Loucy (cell line): ENCODE data around the gene RASSF5.

ENCODE experiments used
- EZH2phosphoT487 ChIP-seq: fragments of 200-600 bp; IDR thresholded peaks from 2 replicates; pipeline ENCODE4 v1.6.1; 2018; ENCODE audit warnings: antibody characterized with exemption, mild to moderate bottlenecking, moderate library complexity, borderline replicate concordance
- TF ChIP-seq, protein P1 (sequence below): fragments of 200-600 bp; sonication (generic); conservative IDR thresholded peaks from 2 replicates; pipeline ENCODE4 v1.5.1; 2014; ENCODE audit warnings: mild to moderate bottlenecking, antibody characterized with exemption, low read length

- TF ChIP-seq, protein P1, sequence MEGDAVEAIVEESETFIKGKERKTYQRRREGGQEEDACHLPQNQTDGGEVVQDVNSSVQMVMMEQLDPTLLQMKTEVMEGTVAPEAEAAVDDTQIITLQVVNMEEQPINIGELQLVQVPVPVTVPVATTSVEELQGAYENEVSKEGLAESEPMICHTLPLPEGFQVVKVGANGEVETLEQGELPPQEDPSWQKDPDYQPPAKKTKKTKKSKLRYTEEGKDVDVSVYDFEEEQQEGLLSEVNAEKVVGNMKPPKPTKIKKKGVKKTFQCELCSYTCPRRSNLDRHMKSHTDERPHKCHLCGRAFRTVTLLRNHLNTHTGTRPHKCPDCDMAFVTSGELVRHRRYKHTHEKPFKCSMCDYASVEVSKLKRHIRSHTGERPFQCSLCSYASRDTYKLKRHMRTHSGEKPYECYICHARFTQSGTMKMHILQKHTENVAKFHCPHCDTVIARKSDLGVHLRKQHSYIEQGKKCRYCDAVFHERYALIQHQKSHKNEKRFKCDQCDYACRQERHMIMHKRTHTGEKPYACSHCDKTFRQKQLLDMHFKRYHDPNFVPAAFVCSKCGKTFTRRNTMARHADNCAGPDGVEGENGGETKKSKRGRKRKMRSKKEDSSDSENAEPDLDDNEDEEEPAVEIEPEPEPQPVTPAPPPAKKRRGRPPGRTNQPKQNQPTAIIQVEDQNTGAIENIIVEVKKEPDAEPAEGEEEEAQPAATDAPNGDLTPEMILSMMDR: no peak
- TF ChIP-seq EZH2phosphoT487: no peak
Observed at GRCh38 chr1:206503591-206504362, 3.6 kb upstream of the RASSF5 start.
